ENCODE data around the gene IL25.

- TF ChIP-seq CTCF (IDR thresholded peaks at IDR 0.05 in 4 of 5, conservative IDR thresholded peaks at IDR 0.05 in 1 of 5) (no peak), POLR2A (IDR thresholded peaks at IDR 0.05) (no peak)
Measured at GRCh38 chr14:23380976-23381375, 8.4 kb downstream of the IL25 start.

Data from gastrocnemius medialis (tissue), 4 donors.